Hematopoietic multipotent progenitor cell treated with erythropoietin and hydrocortisone succinate and interleukin-3 and kit ligand, for 4 days (in vitro differentiated cells): Measurements from ENCODE around the gene AGBL3.
"Not testable (repeated sequence)": the region's sequence is repeated elsewhere in the genome, so short reads cannot be mapped to it uniquely, and the experiment has no call there.

Experiments used
- DNase-seq: peaks from one replicate; pipeline ENCODE4 v3.0.0-alpha.2; 2015

The AGBL3 gene

DNA sequence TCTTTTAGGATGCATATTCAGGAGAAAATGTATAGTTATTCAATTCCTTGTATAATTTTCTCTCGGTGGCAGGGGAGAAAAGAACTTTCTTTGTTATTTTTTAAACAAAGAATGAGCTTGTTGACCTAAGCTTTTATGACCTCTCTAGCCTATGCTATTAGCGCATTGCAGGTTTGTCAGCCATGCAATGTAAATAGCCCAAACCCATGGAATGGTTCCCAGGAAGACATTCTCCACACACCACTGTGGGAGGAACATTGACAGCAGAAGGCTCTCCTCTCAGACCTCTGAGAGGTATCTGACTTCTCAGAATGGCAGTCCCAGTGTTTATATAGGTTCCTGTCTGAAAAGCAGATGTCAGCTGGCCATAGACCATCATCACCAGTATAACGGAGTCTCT lies 19.6 kb upstream of the AGBL3 start:
- DNase-seq = no peak

DNA sequence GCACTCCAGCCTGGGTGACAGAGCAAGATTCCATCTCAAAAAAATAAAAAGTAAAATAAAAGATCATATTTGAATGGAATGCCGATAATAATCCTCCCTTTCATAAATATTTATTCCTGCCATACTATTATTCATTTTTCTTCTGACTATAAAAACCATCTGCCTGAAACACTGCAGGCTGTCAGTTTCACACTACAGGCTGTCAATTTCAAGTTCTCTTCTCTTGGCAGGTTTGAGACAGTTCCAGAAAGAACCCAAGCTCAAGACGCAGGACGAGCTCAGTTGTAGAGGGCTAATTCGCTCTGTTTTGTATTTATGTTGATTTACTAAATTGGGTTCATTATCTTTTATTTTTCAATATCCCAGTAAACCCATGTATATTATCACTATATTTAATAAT lies 18.2 kb upstream of the AGBL3 start:
- DNase-seq = no peak

DNA sequence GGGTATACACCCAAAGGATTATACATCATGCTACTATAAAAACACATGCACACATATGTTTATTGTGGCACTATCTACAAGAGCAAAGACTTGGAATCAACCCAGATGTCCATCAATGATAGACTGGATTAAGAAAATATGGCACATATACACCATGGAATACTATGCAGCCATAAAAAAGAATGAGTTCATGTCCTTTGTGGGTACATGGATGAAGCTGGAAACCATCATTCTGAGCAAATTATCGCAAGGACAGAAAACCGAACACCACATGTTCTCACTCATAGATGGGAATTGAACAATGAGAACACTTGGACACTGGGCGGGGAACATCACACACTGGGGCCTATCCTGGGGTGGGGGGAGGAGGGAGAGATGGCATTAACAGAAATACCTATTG lies 4.7 kb upstream of the AGBL3 start:
- DNase-seq = not testable (repeated sequence)

DNA sequence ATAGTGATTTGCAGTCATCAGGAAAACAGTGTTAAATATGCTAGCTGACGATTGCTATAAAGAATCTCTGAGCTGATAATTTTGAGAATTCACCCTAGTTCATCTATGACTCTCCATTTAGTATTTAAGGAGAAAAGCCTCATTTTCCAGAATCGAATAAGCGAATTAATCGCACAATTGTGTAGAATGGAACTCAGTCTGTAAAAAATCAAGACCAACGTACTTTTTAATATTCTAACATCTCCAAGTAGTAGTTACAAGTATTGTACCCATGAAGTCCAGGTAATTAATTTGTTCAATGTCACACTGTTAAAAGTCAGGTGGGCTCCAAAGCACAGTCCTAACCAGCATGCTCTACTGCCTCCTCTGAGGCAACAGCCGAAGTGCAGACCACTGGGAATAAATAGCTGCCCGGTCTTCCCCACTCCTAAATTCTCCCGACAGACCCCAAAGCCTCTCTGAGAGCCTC lies 380 bp upstream of the AGBL3 start:
- DNase-seq = no peak

DNA sequence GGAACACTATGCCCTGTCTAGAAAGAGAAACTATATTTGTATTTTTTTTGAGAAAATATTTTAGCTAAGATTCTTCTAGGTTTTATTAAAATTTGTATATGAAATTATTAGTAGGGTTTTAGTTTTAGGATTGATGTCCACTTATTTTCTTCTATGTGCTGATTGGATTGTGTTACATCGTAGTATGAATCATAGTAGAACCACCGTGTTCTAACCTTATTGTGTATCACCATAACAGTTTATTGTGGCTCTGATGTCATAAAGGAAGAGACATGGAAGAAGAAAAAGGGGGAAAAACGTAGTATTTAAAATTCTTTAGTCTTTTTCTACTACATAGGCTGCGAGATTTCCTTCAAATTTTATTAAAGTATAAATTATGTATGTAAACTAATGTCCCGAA lies 1.9 kb downstream of the AGBL3 start:
- DNase-seq = no peak

DNA sequence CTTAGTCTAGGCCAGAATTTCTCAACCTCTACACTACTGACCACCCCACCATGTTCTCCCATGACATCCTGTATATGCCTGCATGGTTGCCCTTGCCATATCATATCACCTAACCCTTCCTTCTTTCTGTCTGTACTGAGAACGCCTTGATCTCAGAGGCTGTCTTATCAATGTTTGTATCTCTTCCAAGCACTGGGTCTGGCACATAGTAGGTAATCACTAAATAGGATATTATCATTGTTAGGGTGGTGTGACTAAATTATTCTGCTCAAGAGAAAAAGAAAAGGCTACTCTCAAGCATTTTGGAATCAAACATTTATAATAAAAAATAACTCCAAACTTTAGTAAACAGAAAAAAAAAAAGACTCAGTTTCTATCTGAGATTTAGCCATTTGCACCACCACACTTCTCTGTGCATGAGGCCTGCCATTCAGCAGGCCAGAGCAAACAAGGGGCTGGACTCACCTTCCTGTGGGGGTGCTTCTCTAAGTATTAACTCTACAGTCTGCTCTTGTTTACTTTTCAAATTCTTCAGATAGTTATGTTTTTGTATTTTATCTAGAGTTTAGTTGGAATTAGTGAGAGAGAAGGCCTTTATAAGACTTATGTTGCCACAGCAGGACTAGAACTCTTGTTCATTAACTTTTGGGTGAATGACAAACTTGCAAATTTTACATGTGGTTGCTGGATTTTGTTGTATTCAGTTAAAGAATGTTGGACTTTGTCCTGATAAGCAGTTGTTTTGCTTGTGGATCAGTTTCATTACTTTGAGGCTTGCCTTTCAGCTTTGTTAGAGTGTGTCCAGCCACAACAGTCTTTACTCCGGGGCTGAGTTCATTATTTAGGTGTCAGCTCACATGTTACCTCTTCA lies 5.4 kb downstream of the AGBL3 start:
- no peak for DNase-seq

DNA sequence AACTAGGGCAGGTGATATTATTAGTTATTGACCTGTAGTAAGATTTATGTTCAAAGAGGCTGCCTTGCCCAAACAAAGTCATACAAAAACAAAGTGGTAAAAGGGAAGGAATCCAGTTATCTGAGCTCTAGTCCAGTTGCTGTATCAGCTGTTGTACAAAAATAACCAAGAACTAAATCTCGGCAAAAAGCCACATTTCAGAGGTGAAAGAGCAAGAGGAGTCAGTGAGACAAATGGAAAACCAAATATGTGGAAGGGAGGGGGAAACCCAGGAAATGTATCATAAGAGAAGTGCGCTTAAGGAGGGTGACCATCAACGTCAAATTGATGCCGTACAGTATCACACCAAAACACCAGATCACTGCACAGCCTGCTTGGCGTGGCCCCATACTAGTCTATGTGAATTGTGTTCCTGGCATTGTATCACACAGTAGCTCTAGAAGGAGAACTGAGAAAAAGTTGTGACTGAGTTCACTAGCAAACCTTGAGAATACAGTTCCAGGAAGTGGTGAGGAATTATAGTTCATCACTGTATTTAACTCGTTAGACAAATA lies 6.4 kb downstream of the AGBL3 start:
- DNase-seq = no peak

DNA sequence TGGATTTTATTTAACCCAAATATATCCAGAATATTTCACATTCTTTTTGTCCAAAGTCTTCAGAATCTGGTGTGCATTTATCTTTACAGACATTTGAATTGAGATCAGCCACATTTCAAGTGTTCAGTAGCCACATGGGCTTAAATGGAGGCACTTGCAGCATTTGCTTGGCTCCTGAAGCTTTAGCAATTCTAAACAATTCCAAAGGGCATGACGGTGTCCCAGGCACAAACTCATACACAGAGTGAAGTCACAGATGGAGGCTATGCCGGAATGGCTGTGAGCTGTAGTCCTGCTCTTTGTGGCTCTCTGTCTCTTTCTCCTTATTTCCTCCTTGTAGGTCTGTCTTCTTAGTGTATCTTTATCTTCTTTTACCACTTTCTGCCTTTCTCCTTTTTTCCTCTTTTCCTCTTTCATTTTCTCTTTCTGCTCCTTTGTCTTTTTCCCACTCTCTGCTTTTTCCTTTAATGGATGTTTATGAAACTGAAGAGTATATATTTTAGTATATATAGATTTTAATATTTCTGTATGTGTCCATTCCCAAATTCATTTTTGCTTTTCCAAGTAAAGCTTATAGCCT lies 7.7 kb downstream of the AGBL3 start:
- DNase-seq = no peak

DNA sequence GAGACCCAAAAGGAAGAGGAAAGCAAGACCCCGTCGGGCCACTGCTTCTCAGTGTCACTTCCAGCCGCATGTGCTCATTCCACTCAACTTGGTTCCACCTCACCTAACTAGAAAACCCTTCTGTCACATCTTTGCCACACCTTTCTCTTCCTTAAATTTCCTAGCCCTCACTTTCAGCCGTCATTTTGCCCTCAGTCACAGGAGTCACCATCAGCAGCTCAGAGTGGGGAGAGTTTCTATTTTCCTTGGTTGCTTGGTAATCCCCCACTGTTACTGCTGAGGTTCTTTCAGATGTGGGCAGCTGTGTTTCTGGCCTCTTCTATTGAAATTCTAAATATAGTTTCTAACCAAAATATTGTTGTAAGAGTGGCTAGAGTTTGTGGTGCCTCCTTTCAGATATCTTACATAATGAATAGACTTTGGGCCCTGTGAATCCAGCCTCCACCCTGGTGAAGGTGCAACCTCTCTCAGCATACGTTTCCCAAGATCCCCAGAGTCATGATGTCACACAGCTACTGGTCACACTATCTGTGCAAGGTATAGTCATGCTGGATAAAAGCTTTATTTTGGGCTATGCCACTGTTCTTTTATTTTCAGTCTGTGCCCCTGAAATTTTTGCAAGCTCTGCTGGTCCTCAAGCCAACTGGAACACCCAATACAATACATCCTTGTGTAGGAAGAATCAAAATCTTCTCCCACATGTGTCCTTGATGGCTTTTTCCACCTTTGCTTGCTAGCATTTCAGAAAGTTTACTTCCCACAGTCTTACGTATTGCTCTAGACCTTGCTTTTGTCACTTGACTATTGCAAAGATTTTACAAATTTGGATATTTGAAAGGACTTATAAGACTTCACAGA lies 9.2 kb downstream of the AGBL3 start:
- no peak for DNase-seq

DNA sequence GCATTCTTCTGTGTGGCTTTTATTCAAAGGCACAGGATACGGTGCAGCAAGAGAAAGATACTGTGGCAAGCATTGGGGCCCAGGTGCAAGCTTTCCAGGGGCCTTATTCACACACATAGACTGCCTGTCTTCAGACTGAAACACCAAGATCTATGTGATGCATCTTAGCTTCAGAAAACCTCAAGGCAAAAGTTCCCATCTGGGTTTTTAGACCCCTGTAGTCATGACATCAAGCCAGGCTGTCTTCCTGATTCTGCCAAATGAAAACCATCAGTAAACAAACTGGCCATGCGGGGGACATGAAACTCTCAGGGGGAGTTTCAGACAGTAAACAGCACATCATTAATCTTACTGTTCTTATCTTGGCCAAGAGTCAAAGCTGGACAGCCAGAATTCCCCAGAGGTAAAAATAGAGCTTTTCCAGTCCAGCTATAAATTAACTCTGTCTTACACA lies 9.8 kb downstream of the AGBL3 start:
- no peak for DNase-seq

DNA sequence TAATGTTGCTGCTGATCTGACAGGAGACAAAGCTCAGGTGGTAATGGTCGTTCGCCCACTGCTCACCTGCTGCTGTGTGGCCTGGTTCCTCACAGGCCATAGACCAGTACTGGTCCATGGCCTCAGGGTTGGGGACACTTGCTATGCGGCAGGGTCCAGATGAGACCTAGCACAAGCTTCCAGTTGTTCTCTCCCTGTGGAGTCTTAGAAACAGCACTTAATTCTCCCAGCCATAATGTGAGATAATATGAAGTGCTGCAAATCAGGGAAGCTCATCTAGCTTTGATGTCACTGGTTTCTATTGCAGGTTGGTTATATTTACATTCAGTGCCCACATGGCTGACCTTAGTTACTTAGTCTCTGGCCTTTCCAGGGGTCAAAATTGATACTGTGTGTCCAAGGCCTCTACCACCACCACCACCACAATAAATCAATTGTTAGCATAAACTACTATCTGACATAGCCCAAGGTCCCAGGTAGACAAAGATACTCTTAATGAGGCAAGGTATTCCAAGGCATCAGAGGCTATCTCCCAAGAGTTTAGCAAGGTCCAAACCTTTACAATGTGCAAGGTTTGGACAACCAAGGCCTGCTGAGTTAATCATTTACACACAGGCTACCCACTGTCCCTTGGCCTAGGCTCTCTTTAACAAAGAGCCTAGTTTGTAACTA lies 11.0 kb downstream of the AGBL3 start:
- DNase-seq = no peak

DNA sequence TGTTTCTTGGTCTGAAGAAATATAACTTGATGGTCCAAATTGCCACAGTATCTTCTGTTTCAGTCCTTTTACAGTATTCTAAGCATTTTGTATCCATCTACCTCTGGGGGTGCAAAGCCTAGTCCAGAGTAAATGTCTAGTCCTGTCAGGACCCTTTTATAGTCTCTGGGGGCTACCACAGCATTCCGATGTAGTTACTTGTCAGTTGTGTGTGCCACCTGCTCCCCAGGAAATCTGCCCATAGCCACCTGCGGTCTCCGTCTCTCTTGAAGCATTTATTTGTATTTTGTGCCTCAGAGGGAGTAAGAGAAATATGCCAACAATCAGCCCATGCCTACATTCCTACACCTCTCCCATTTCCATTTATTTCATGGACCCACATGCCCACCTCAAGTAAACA lies 12.8 kb downstream of the AGBL3 start:
- no peak for DNase-seq

DNA sequence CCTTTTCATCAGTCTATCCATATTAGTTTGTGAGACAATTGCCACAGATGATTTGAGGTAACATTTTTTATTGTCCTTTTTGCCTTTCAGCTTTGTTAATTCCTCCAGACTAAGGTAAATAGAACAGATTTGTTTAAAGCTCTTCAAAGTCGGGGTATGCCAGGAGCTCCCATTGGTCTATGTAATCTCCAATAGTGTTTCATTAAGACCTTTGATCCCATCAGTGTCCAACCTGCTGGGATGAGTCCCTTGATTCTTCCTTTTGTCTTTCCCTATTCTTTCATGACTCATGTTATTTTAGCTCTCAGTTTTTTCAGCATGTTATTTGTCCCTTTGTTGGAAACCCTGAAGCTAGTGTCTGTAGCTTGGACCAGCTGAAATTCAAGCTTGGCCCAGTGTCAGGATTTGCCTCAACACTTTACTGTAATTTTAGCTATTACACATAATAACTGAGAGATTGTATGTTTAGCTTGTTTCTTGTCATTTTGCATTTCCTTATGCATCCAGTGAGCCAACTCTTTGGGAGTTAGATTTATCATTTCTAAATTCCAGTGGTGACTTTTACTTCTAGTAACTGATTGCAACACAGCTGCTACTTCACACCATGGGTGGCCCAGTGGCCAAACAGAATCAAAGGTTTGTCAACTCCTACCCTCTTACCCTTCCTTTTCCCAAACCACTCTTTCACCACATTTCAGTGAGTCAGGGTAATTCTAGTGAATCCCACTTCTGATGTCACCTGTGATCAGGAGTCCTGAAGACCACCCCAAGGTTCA lies 15.3 kb downstream of the AGBL3 start:
- no peak for DNase-seq

DNA sequence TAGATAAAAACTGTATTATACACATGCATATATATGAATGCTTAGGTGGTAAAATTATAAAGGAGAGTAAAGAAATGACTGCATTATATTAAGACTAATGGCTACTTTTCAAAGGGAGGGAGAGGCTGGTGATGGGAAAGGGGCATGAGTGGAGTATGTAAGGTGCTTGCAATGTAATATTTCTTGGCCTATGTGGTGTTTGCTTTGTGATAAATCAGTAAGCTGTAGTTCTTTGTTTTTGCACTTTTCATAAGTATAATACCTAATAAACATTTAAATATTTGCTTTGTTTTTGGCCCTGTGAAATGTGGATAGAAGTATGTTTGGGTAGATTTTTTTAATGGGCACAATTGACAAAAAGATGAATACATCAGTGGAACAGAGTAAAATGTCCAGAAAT lies 25.9 kb downstream of the AGBL3 start:
- no peak for DNase-seq

DNA sequence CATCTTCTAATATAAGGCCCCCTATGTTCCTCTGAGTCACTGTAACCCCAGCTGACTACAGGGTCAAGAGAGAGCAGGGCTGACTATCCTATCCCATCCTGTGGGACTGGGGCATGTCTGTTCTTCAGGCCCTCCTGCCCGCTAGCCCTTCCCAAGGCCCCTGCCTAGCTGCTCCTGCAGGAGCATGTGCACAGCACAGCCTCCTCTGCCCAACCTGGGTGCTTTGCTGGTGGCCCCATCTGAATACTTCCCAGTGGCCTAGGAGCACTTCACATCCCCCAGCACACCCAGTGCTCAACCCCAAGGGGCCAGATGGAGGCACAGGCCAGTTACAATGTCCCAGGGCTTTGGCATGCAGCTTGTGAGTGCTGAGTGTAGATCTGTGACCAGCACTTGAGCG lies 37.3 kb downstream of the AGBL3 start:
- DNase-seq = no peak

DNA sequence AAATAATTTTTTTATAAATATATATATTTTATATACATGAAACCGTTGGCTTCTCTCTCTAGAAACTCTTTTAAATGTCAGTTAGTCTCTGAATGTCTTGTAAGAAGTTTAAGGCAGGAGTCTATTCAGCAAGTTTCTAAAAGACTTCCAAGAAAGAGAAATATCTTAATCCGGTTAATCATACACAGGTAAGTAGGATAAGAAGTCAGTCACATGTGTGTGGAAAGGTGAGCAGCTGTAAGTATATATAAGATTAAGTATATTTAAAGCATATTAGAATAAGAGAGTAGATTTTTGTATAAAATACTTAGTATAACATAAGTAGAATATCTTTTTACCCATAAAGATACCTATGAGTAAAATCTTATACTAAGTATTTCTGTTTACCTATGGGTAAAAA lies 48.9 kb downstream of the AGBL3 start:
- DNase-seq = no peak

DNA sequence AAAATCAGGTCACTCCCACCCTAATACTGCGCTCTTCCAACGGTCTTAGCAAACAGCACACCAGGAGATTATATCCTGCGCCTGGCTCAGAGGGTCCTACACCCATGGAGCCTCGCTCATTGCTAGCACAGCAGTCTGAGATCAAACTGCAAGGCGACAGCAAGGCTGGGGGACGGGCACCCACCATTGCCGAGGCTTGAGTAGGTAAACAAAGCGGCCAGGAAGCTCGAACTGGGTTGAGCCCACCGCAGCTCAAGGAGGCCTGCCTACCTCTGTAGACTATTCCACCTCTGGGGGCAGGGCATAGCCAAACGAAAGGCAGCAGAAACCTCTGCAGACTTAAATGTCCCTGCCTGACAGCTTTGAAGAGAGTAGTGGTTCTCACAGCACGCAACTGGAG lies 80.7 kb downstream of the AGBL3 start:
- not testable (repeated sequence) for DNase-seq

DNA sequence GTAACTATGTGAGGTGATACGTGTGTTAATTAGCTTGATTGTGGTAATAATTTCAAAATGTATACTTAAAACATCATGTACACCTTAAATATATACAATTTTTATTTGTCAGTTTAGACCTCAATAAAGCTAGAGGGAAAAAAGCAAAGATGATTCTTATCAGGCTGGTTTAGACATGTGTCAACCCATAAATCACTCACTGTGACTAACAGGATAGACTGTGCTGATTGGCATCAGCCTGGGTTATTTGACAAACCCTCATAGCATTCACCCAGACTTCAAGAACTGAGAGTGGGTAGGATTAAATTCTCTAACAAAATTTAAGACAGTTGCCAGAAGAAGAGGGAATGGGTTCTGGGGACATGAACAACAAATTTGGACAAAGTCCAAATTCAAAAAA lies 87.8 kb downstream of the AGBL3 start:
- no peak for DNase-seq

DNA sequence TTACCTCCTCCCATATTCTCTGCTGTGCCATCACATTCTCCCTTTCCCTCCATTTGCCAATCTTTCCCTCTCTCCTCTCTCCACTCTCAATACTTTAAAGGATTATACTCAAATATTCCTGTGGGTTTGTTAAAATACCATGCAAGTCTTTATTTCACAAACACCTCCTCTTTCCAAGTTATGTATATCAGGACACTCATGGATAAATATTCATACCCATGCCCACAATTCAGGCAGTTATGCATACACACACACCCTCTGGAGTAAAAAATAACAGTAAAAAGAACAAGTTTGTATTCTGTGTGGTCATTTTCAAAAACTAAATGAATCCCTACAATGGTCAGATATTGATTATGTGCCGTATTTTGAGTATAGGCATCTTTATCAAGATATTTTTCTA lies 88.2 kb downstream of the AGBL3 start:
- DNase-seq = no peak

DNA sequence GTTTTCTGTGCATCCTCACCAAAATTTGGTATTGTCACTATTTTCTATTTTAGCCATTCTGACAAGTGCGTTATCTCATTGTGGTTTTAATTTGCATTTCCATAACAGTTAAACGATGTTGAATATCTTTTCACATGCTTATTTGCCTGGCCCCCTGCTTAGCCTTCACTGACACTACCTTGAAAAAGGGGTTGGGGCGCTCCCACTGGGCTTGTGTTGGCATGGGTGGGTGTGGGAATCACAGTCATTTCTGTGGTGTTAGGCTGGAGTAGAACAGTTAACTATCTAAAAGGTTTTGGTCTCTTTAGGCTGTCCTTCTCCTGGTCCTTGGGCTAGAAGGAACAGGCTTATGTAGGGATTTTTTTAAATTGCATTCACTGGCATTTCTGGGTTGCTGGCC lies 89.4 kb downstream of the AGBL3 start:
- DNase-seq = no peak

DNA sequence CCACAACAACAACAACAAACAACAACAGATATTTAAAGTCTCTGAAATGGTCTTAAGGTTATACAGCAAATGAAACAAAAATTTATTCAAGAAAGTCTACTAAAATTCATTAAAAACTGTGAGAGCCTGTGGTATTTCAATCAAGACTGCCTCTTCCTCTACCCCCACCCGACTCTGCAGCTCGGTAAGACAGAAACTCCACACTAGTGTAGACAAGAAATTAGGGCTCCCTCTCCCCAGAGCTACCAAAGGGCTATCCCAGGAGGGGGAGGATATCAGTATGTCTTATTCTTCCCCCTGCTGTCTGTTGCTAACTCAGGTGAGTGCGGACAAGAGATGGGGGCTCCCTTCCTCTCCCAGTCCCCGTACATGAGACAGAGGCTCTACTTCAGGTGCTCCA lies 90.6 kb downstream of the AGBL3 start:
- DNase-seq = no peak

DNA sequence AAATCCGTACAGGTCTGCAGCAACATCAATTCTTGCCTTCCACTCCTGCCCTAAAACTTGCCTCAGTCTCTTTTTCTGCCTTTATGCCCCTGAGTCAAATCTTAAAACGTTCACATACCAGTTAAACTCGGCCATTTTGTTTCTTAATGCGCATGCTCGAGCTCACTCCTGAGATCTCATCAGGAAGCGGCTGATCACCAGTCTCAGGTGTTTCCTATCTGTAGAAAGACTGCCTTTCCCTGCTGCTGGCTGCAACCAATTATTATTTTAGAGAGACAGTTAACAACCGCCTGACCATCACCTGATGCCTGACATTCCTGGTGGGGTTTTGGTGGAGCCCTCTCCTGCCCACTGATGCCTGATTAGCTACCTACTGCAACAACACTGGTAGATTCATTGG lies 91.3 kb downstream of the AGBL3 start:
- DNase-seq = no peak
